Osteoblast (primary cell): ENCODE results near the gene NLGN3. TPM values are rescaled to one million over a fixed set of nuclear protein-coding genes. Genes with fewer than 3 reads are reported as not detected.

Source experiments
- DNase-seq: peaks from one replicate; pipeline ENCODE4 v3.0.0; 2011; ENCODE audit warnings: low spot score, mixed read lengths; ENCODE audit not compliant: insufficient read length; ENCODE audit errors: missing footprints
- H2AFZ ChIP-seq: 2 replicates; pipeline ENCODE4 v1.6.0; 2011; ENCODE audit warnings: mild to moderate bottlenecking, low read length
- H3K27ac ChIP-seq: 2 replicates; pipeline ENCODE4 v1.5.1; 2011; ENCODE audit warnings: mild to moderate bottlenecking, low read depth, low read length, moderate library complexity
- H3K27me3 ChIP-seq: 2 replicates; pipeline ENCODE4 v1.6.0; 2012; ENCODE audit warnings: mild to moderate bottlenecking, control low read depth, inconsistent platforms, low read length, moderate library complexity; ENCODE audit not compliant: insufficient read depth
- H3K36me3 ChIP-seq: 2 replicates; pipeline ENCODE4 v1.5.1; 2011; ENCODE audit warnings: mild to moderate bottlenecking, low read length, control low read depth, moderate library complexity; ENCODE audit not compliant: insufficient read depth
- H3K4me1 ChIP-seq: 2 replicates; pipeline ENCODE4 v1.5.1; 2011; ENCODE audit warnings: mild to moderate bottlenecking, low read length, control low read depth, moderate library complexity; ENCODE audit not compliant: insufficient read depth
- H3K4me2 ChIP-seq: 2 replicates; pipeline ENCODE4 v1.6.0; 2011; ENCODE audit warnings: mild to moderate bottlenecking, low read length; ENCODE audit not compliant: insufficient read depth
- H3K4me3 ChIP-seq: fragments of 200-600 bp; sonication (generic); 3 replicates; pipeline ENCODE4 v1.5.1; 2012; ENCODE audit warnings: mild to moderate bottlenecking, low read length, inconsistent platforms; ENCODE audit not compliant: insufficient read depth
- H3K79me2 ChIP-seq: 2 replicates; pipeline ENCODE4 v1.6.0; 2012; ENCODE audit warnings: mild to moderate bottlenecking, low read length, control low read depth, inconsistent platforms; ENCODE audit not compliant: insufficient read depth
- H3K9me3 ChIP-seq: 2 replicates; pipeline ENCODE4 v1.5.1; 2011; ENCODE audit warnings: low read depth, low read length, control low read depth
- H4K20me1 ChIP-seq: 2 replicates; pipeline ENCODE4 v1.6.0; 2012; ENCODE audit warnings: mild to moderate bottlenecking, low read length, control low read depth; ENCODE audit not compliant: insufficient read depth
- CTCF ChIP-seq: IDR thresholded peaks from 2 replicates; pipeline ENCODE4 v1.5.1; 2011; ENCODE audit warnings: mild to moderate bottlenecking, low read depth, low read length, moderate library complexity; ENCODE audit errors: extremely low read depth
- total RNA-seq: library from RNA; depleted of rRNA; stranded (reverse); fragments of >200 nt; gene quantifications from 2 replicates; pipeline ENCODE4 v1.2.3, GENCODE V29; 2012

The NLGN3 gene
- 0.29 and 0.36 TPM in 2 replicates for total RNA-seq

DNA sequence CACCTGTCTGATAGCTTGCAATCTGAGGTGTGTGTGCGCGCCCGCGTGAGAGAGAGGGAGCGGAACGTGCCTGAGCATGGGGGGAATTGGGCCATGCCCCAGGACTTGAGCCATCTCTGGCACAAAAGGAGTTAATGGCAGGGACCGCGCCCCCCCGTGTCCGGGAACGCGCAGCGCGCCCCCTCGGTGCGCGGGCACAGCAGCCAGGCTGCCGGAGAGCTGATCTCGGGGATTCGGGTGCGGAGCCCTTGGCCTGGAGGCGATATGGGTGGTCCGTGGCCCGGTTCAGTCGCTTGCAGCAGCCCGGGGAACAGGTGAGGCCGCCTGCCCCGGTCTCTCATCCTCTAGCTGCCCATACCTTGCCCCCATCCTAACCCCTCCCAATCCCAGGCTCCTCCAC, at the start of gene NLGN3:
NLGN3 (plus strand) TSS at position 191 of the 400 bp plus-strand sequence. CDS start 2,909 bp downstream, outside the sequence.
- peaks cover 7% of the 10 kb centered on the region for H3K36me3 ChIP-seq
- H3K27me3 ChIP-seq = no peaks in the 10 kb centered on the region
- no peak for TF ChIP-seq CTCF
- H3K4me2 ChIP-seq = peak within 1 kb of the TSS; percentile 69
- no peaks in the 10 kb centered on the region for H4K20me1 ChIP-seq
- H3K27ac ChIP-seq = no peak within 1 kb of the TSS
- peaks cover 3% of the 10 kb centered on the region for H3K4me1 ChIP-seq
- peak within 1 kb of the TSS; percentile 58 for H3K4me3 ChIP-seq
- DNase-seq = no peak
- H3K9me3 ChIP-seq = no peaks in the 10 kb centered on the region
- no peak within 1 kb of the TSS for H2AFZ ChIP-seq
- H3K79me2 ChIP-seq = no peaks in the 10 kb centered on the region

DNA sequence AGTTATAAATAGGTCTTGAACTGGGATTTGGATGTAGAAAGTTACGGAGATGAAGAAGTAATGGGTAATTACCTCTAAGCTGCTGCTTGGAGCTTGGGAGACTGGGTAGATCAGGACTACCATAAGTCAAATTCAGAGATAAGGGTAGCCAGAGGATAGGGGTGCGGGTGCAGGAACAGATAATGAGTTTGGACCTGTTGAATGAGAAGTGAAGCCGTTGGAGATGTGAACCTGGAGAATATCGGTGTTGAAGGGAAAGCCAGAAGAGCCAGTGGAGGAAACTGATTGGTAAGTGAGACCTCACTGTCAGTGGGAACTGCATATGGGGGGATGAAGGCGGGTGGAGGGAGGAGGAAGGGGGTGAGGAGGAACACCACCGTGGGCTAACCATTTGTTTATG, 49.6 kb upstream of the NLGN3 start:
- peak overlapping the region; percentile 74 for H3K4me3 ChIP-seq
- TF ChIP-seq CTCF = no peak
- peaks cover 4% of the 10 kb centered on the region for H3K4me1 ChIP-seq
- no peaks in the 10 kb centered on the region for H3K79me2 ChIP-seq
- peak overlapping the region; percentile 88 for H3K4me2 ChIP-seq
- peak overlapping the region; percentile 88 for H2AFZ ChIP-seq
- peaks cover 12% of the 10 kb centered on the region for H3K27me3 ChIP-seq
- no peaks in the 10 kb centered on the region for H3K9me3 ChIP-seq
- no peak for DNase-seq
- no peaks in the 10 kb centered on the region for H3K36me3 ChIP-seq
- H4K20me1 ChIP-seq = no peaks in the 10 kb centered on the region
- H3K27ac ChIP-seq = no peak overlapping the region

DNA sequence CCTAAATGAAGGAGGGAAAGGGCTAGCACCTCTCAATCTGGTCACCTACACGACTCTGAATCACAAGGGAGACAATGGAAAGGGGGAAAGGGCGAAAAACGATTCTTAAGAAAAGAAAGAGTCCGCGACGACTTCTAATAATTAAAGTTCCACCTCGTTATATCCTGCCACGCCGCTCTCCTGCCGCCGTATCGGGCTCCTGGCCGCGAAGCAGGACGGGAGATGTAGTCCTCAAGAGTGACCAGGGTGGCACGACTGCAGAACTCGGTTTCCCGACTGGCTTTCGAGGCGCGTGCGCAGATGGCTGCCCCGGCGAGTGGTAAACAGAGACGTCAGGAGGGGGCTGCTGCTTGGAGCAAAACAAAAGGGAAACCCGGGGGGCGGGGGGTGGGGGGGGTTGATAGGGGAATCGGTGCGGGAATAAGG, 49.1 kb upstream of the NLGN3 start, which contains the start of gene FOXO4:
FOXO4 (plus strand) TSS at position 297 of the 426 bp plus-strand sequence. CDS start 678 bp downstream, outside the sequence.
- no peak for TF ChIP-seq CTCF
- Histone ChIP-seq H4K20me1 (no peaks in the 10 kb centered on the region), H3K27ac (no peak within 1 kb of the TSS), H3K79me2 (no peaks in the 10 kb centered on the region), H3K36me3 (no peaks in the 10 kb centered on the region), H3K4me1 (peaks cover 4% of the 10 kb centered on the region), H3K9me3 (no peaks in the 10 kb centered on the region), H3K4me3 (peak within 1 kb of the TSS; percentile 74), H3K4me2 (peak within 1 kb of the TSS; percentile 94), H3K27me3 (peaks cover 12% of the 10 kb centered on the region), H2AFZ (peak within 1 kb of the TSS; percentile 88)
- DNase-seq = peak; percentile 94

- Histone ChIP-seq H3K27ac (no peak overlapping the region), H4K20me1 (no peaks in the 10 kb centered on the region), H3K79me2 (no peaks in the 10 kb centered on the region), H3K4me3 (peak overlapping the region; percentile 74), H3K9me3 (no peaks in the 10 kb centered on the region), H2AFZ (peak overlapping the region; percentile 88), H3K4me1 (peaks cover 4% of the 10 kb centered on the region), H3K4me2 (peak overlapping the region; percentile 94), H3K36me3 (no peaks in the 10 kb centered on the region), H3K27me3 (peaks cover 12% of the 10 kb centered on the region)
- TF ChIP-seq CTCF = no peak
- DNase-seq = peak; percentile 88
These were observed 48.5 kb upstream of the NLGN3 start for GRCh38 chrX:71095981-71096759.
